ENCODE data around the gene CCAR1. TPM values are rescaled to one million over a fixed set of nuclear protein-coding genes. Genes with fewer than 3 reads are reported as not detected.
"Not testable (repeated sequence)": the region's sequence is repeated elsewhere in the genome, so short reads cannot be mapped to it uniquely, and the experiment has no call there.

The CCAR1 gene
- total RNA-seq, 1 experiment from 2014 or later = 84.4 TPM

- no peak for TF ChIP-seq SIN3A (IDR thresholded peaks at IDR 0.05; ENCODE audit: low read depth)
- TF ChIP-seq CBX3 (IDR thresholded peaks at IDR 0.05; ENCODE audit: low read depth) = no peak
These were observed 38.9 kb downstream of the CCAR1 start (continued) for GRCh38 chr10:68759967-68760366.

GRCh38 chr10:68767407-68767806 is 46.4 kb downstream of the CCAR1 start:
- H3K27ac ChIP-seq (ENCODE audit: low read depth, low read length); DNase-seq (ENCODE audit: low read depth, low spot score); ATAC-seq; BruUV-seq (replicated peaks); H4K20me1 ChIP-seq (ENCODE audit: insufficient read depth); intact Hi-C loops (cut with micrococcal nuclease); H3K4me3 ChIP-seq (replicated peaks in 1 of 2; ENCODE audit: low read depth in 1 of 2, low read length in 2 of 2); RAD21 ChIA-PET (ENCODE audit: low non-redundant PET in 1 of 2, low total read pairs in 2 of 2, uncharacterized antibody in 2 of 2, unreplicated experiment in 2 of 2); POLR2A ChIA-PET; H2AFZ ChIP-seq (ENCODE audit: low read depth, low read length, poor library complexity, severe bottlenecking); H3K4me2 ChIP-seq (ENCODE audit: low read length); H3K9me3 ChIP-seq (ENCODE audit: control insufficient read depth in 1 of 2, insufficient read depth in 1 of 2, low read depth in 1 of 2, low read length in 2 of 2); H3K27me3 ChIP-seq (ENCODE audit: insufficient read depth, low read length); H3K9ac ChIP-seq (ENCODE audit: low read length); CTCF ChIA-PET; H3K9me2 ChIP-seq (ENCODE audit: insufficient read depth); H3K4me1 ChIP-seq (ENCODE audit: control insufficient read depth in 1 of 2, insufficient read depth in 2 of 2, low read length in 2 of 2): not testable (repeated sequence)
- peaks cover 11% of the 10 kb centered on the region; the same call in 1 of the 2 replicates for H3K79me2 ChIP-seq (ENCODE audit: insufficient read depth, low read length)
- peaks cover 24 to 52% of the 10 kb centered on the region in 2 experiments; a peak in 3 of 4 replicates for H3K36me3 ChIP-seq (ENCODE audit: control insufficient read depth in 1 of 2, insufficient read depth in 2 of 2, low read length in 2 of 2)

GRCh38 chr10:68781613-68782574 is 60.9 kb downstream of the CCAR1 start:
- Histone ChIP-seq H3K27ac (ENCODE audit: low read depth, low read length) (no peak overlapping the region), H3K27me3 (ENCODE audit: insufficient read depth, low read length) (no peaks in the 10 kb centered on the region), H3K4me3 (replicated peaks in 1 of 2; ENCODE audit: low read depth in 1 of 2, low read length in 2 of 2) (no peak overlapping the region), H3K4me2 (ENCODE audit: low read length) (no peak overlapping the region), H3K9me3 (ENCODE audit: control insufficient read depth in 1 of 2, insufficient read depth in 1 of 2, low read depth in 1 of 2, low read length in 2 of 2) (no peaks in the 10 kb centered on the region), H3K9ac (ENCODE audit: low read length) (no peak overlapping the region), H3K4me1 (ENCODE audit: control insufficient read depth in 1 of 2, insufficient read depth in 2 of 2, low read length in 2 of 2) (no peaks in the 10 kb centered on the region), H3K36me3 (ENCODE audit: control insufficient read depth in 1 of 2, insufficient read depth in 2 of 2, low read length in 2 of 2) (peaks cover 35 to 48% of the 10 kb centered on the region in 2 experiments), H2AFZ (ENCODE audit: low read depth, low read length, poor library complexity, severe bottlenecking) (no peak overlapping the region), H4K20me1 (ENCODE audit: insufficient read depth) (no peaks in the 10 kb centered on the region), H3K79me2 (ENCODE audit: insufficient read depth, low read length) (no peaks in the 10 kb centered on the region; the same call in 1 of the 2 replicates), H3K9me2 (ENCODE audit: insufficient read depth) (no peaks in the 10 kb centered on the region)
- TF ChIP-seq FOSL1 (IDR thresholded peaks at IDR 0.05; ENCODE audit: low read depth) = 0 out of 2 replicates have a peak, but pooled peaks have one; percentile 36
- no peak for TF ChIP-seq EGR1 (IDR thresholded peaks at IDR 0.05; ENCODE audit: low read depth)
- ChIA-PET RAD21 (ENCODE audit: low non-redundant PET in 1 of 2, low total read pairs in 2 of 2, uncharacterized antibody in 2 of 2, unreplicated experiment in 2 of 2) (no interaction called here), CTCF (no interaction called here), POLR2A (interaction anchor here (0.6 kb wide), 1 partner anchor 558 kb away, joined by 3 read pairs; no protein-coding TSS in a partner anchor)
- ATAC-seq (no peak; the same call in 1 of the 2 replicates), DNase-seq (ENCODE audit: low read depth, low spot score) (no peak)
- no TSS peak for BruUV-seq (replicated peaks)
- intact Hi-C loops (cut with micrococcal nuclease) = no loop called here
